ENCODE data around the gene HNRNPF. TPM values are rescaled to one million over a fixed set of nuclear protein-coding genes. Genes with fewer than 3 reads are reported as not detected.

Gene HNRNPF
- total and polyA plus RNA-seq, 4 donors = 64.5 to 150 (median 113) TPM

GRCh38 chr10:43354330-43354635 lies 54.7 kb downstream of the HNRNPF start (continued):
- TF ChIP-seq RXRA (IDR thresholded peaks at IDR 0.05) (no peak), JUND (IDR thresholded peaks at IDR 0.05) (no peak), YY1 (IDR thresholded peaks at IDR 0.05) (no peak), HNF4A (conservative IDR thresholded peaks at IDR 0.05) (no peak)

DNA sequence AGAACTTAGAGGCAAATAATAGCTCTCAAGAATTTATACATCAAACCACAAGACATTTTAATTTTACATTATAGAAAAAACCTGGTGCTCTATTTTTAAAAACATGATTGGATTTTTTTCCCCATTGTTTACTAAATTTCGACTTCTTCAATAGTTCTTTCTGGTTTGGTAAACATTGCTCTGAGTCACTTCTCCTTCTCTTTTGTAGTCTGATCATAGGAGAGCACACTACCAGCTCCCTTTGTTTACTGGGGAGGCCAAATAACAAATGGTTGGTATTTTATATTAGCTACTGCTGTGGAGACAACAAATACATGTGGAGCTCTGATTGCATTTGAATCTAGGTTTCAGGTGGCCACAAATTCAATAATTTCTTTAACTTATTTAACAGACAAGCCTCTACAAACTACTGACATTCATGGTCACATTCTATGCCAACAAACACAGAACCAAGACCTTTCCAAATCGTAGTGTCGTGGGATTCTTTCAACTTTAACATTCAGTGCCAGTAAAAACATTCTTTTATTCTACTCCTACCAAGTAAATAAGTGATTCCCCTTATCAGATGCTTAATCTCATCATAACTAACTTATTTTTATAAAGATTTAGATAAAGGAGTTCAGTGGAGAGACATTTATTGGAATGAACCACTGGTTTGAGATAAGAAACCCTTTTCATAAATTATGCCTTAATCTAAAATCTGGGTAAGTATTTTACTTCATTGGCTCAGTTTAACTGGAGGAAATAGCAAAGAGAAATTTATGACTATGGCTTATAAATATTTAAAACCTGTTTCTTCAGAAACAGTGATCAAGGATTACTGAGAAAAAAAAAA lies 55.3 kb downstream of the HNRNPF start:
- H3K9ac ChIP-seq (ENCODE audit: low read depth in 1 of 2, low read length in 2 of 2) = no peak overlapping the region
- DNase-seq (ENCODE audit: low spot score) = no peak
- peaks cover 0 to 1% (median 0%) of the 10 kb centered on the region in 4 donors for H3K4me1 ChIP-seq (ENCODE audit: control insufficient read depth in 4 of 4, insufficient read depth in 4 of 4, low read length in 3 of 4)
- H3K4me3 ChIP-seq (ENCODE audit: low read depth in 1 of 3, low read length in 3 of 3) = no peak overlapping the region
- no peak overlapping the region for H3K27ac ChIP-seq (ENCODE audit: low read depth in 1 of 2, low read length in 2 of 2)
- no peaks in the 10 kb centered on the region for H3K27me3 ChIP-seq (ENCODE audit: control insufficient read depth in 4 of 4, insufficient read depth in 4 of 4, low read length in 3 of 4)
- WGBS = 57% methylated on average over 3 of the region's 3 CpGs
- no peaks in the 10 kb centered on the region for H3K36me3 ChIP-seq (ENCODE audit: control insufficient read depth in 4 of 4, insufficient read depth in 3 of 4, low read depth in 1 of 4, low read length in 3 of 4)
- H3K9me3 ChIP-seq (ENCODE audit: control insufficient read depth in 4 of 4, low read length in 3 of 4) = no peaks in the 10 kb centered on the region
- TF ChIP-seq, protein P1, sequence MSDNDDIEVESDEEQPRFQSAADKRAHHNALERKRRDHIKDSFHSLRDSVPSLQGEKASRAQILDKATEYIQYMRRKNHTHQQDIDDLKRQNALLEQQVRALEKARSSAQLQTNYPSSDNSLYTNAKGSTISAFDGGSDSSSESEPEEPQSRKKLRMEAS (IDR thresholded peaks at IDR 0.05) = no peak
- no peak for TF ChIP-seq EGR1 (IDR thresholded peaks at IDR 0.05; ENCODE audit: low read depth in 2 of 2)
- TF ChIP-seq NR2F2 (IDR thresholded peaks at IDR 0.05) = no peak
- TF ChIP-seq TAF1 (conservative IDR thresholded peaks at IDR 0.05) = no peak
- no peak for TF ChIP-seq JUND (IDR thresholded peaks at IDR 0.05)
- no peak for TF ChIP-seq CTCF (IDR thresholded peaks at IDR 0.05; ENCODE audit: low read depth, low read length, missing input control)
- TF ChIP-seq SP1 (IDR thresholded peaks at IDR 0.05) = no peak
- no peak for TF ChIP-seq GABPA (IDR thresholded peaks at IDR 0.05 in 1 of 2, conservative IDR thresholded peaks at IDR 0.05 in 1 of 2)
- no peak for TF ChIP-seq RAD21 (IDR thresholded peaks at IDR 0.05)
- no peak for TF ChIP-seq FOXA1 (IDR thresholded peaks at IDR 0.05)
- TF ChIP-seq ATF3 (IDR thresholded peaks at IDR 0.05) = no peak
- TF ChIP-seq RXRA (IDR thresholded peaks at IDR 0.05) = no peak
- TF ChIP-seq ZBTB33 (IDR thresholded peaks at IDR 0.05) = no peak
- TF ChIP-seq HNF4G (IDR thresholded peaks at IDR 0.05) = no peak
- TF ChIP-seq YY1 (IDR thresholded peaks at IDR 0.05) = no peak
- TF ChIP-seq FOXA2 (IDR thresholded peaks at IDR 0.05) = no peak
- TF ChIP-seq HNF4A (conservative IDR thresholded peaks at IDR 0.05) = no peak
- no peak for TF ChIP-seq REST (IDR thresholded peaks at IDR 0.05)
